ENCODE results near the gene SLC38A3.
"Not testable (repeated sequence)": the region's sequence is repeated elsewhere in the genome, so short reads cannot be mapped to it uniquely, and the experiment has no call there.

The SLC38A3 gene

GRCh38 chr3:50256978-50257890 is 52.2 kb downstream of the SLC38A3 start:
- peak in 1 of 2 experiments; percentile 17 for DNase-seq

GRCh38 chr3:50258029-50258680 is 53.1 kb downstream of the SLC38A3 start:
- DNase-seq = no peak

- DNase-seq = no peak
Measured at GRCh38 chr3:50258979-50259378, 53.9 kb downstream of the SLC38A3 start.

GRCh38 chr3:50259432-50260026 is 54.5 kb downstream of the SLC38A3 start:
- DNase-seq = no peak

GRCh38 chr3:50260027-50260941 is 55.2 kb downstream of the SLC38A3 start:
- peak; percentile 18 to 84 for DNase-seq

- DNase-seq = no peak
Measured at GRCh38 chr3:50260942-50261441, 55.9 kb downstream of the SLC38A3 start.

GRCh38 chr3:50261505-50261904 is 56.4 kb downstream of the SLC38A3 start:
- DNase-seq = no peak

GRCh38 chr3:50262200-50262599 is 57.1 kb downstream of the SLC38A3 start:
- DNase-seq = not testable (repeated sequence)

GRCh38 chr3:50262778-50263177 is 57.7 kb downstream of the SLC38A3 start:
- DNase-seq = no peak

GRCh38 chr3:50263478-50264382 is 58.7 kb downstream of the SLC38A3 start:
- no peak for DNase-seq

- DNase-seq = peak in 1 of 2 experiments; percentile 11
Measured at GRCh38 chr3:50264383-50264963, 59.4 kb downstream of the SLC38A3 start.

- DNase-seq = no peak
Measured at GRCh38 chr3:50264964-50265485, 60.0 kb downstream of the SLC38A3 start.

- no peak for DNase-seq
Measured at GRCh38 chr3:50265571-50265970, 60.5 kb downstream of the SLC38A3 start.

- DNase-seq = no peak
Measured at GRCh38 chr3:50266017-50266416, 60.9 kb downstream of the SLC38A3 start.

GRCh38 chr3:50266836-50267235 is 61.8 kb downstream of the SLC38A3 start:
- DNase-seq = no peak

- no peak for DNase-seq
Measured at GRCh38 chr3:50267280-50267913, 62.3 kb downstream of the SLC38A3 start.

- DNase-seq = no peak
Measured at GRCh38 chr3:50268276-50268675, 63.2 kb downstream of the SLC38A3 start.

GRCh38 chr3:50268703-50269451 is 63.8 kb downstream of the SLC38A3 start, which contains the start of gene SEMA3B:
TSS of gene SEMA3B (plus strand) at chr3:50269147. CDS start at chr3:50269241, 94 bp downstream.
- DNase-seq = no peak

- no peak for DNase-seq
Measured at GRCh38 chr3:50269460-50269859, 64.4 kb downstream of the SLC38A3 start.

All from NCI-H446 (cell line).